Keratinocyte (primary cell): ENCODE results near the gene CAMSAP1. TPM values are rescaled to one million over a fixed set of nuclear protein-coding genes. Genes with fewer than 3 reads are reported as not detected.

ENCODE experiments used
- DNase-seq: peaks from one replicate; pipeline ENCODE4 v3.0.0-alpha.2; 2011; ENCODE audit warnings: low read depth, missing footprints, low spot score
- FAIRE-seq: peaks from 2 replicates; lab custom pipeline; 2011; peaks lifted over from hg19 to GRCh38; lab: Jason Lieb, UNC
- H2AFZ ChIP-seq: 2 replicates; pipeline ENCODE4 v1.6.0; 2012; ENCODE audit warnings: low read length, control low read depth, inconsistent platforms; ENCODE audit not compliant: control insufficient read depth
- H3K27ac ChIP-seq: 2 replicates; pipeline ENCODE4 v1.5.1; 2011; ENCODE audit warnings: low read length; ENCODE audit not compliant: control insufficient read depth, insufficient read depth
- H3K27me3 ChIP-seq: 3 replicates; pipeline ENCODE4 v1.6.0; 2011; ENCODE audit warnings: low read length; ENCODE audit not compliant: control insufficient read depth, insufficient read depth; ENCODE audit errors: extremely low read depth
- H3K36me3 ChIP-seq, 2 experiments: 2 replicates in 1 of 2; 3 replicates in 1 of 2; pipeline ENCODE4 v1.5.1; 2011; ENCODE audit warnings: low read length in 2 of 2, mild to moderate bottlenecking in 1 of 2; ENCODE audit not compliant: control insufficient read depth in 2 of 2, insufficient read depth in 2 of 2; ENCODE audit errors: extremely low read depth in 1 of 2
- H3K4me1 ChIP-seq: 3 replicates; pipeline ENCODE4 v1.5.1; 2011; ENCODE audit warnings: low read length; ENCODE audit not compliant: control insufficient read depth, insufficient read depth; ENCODE audit errors: extremely low read depth
- H3K4me2 ChIP-seq: 3 replicates; pipeline ENCODE4 v1.6.0; 2011; ENCODE audit warnings: low read depth, low read length; ENCODE audit not compliant: control insufficient read depth, insufficient read depth; ENCODE audit errors: extremely low read depth
- H3K4me3 ChIP-seq, 3 experiments: fragments of 200-600 bp in 1 of 3; sonication (generic) in 1 of 3; 2 replicates in 2 of 3; 3 replicates in 1 of 3; pipeline ENCODE4 v1.5.1; 2011 to 2016; ENCODE audit warnings: low read length in 3 of 3, mild to moderate bottlenecking in 3 of 3, control low read depth in 2 of 3, inconsistent platforms in 1 of 3, low read depth in 1 of 3, mixed read lengths in 1 of 3, mixed run types in 1 of 3, moderate library complexity in 1 of 3; ENCODE audit not compliant: control insufficient read depth in 2 of 3, insufficient read depth in 2 of 3; ENCODE audit errors: extremely low read depth in 1 of 3
- H3K79me2 ChIP-seq: 2 replicates; pipeline ENCODE4 v1.6.0; 2012; ENCODE audit warnings: low read length; ENCODE audit not compliant: control insufficient read depth, insufficient read depth
- H3K9ac ChIP-seq: 3 replicates; pipeline ENCODE4 v1.6.0; 2011; ENCODE audit warnings: low read length; ENCODE audit not compliant: control insufficient read depth, insufficient read depth; ENCODE audit errors: extremely low read depth
- H3K9me1 ChIP-seq: 3 replicates; pipeline ENCODE4 v1.6.0; 2011; ENCODE audit warnings: low read length; ENCODE audit not compliant: control insufficient read depth, insufficient read depth; ENCODE audit errors: extremely low read depth
- H3K9me3 ChIP-seq: 2 replicates; pipeline ENCODE4 v1.5.1; 2012; ENCODE audit warnings: low read depth, low read length; ENCODE audit not compliant: control insufficient read depth
- H4K20me1 ChIP-seq: 3 replicates; pipeline ENCODE4 v1.6.0; 2011; ENCODE audit warnings: low read length; ENCODE audit not compliant: control insufficient read depth, insufficient read depth; ENCODE audit errors: extremely low read depth
- EZH2 ChIP-seq: IDR thresholded peaks from one replicate; pipeline ENCODE4 v1.6.1; 2012; ENCODE audit warnings: inconsistent platforms, mild to moderate bottlenecking, low read length, moderate library complexity
- dilution Hi-C: fragments of 300-500 bp; cut with MboI; formaldehyde crosslinking; loops from one replicate; pipeline ENCODE4 v1.7.0; 2020; ENCODE audit warnings: low sequenced_read_pairs; ENCODE audit not compliant: extremely low pct_ligation_motif_present
- polyA plus RNA-seq, 5 experiments: library from polyadenylated mRNA; depleted of rRNA in 3 of 5; stranded (reverse) in 3 of 5; stranded (forward) in 1 of 5; unstranded in 1 of 5; fragments of >200 nt; gene quantifications; 1 replicate in 1 of 5; 2 replicates in 3 of 5; 3 replicates in 1 of 5; pipeline versions ENCODE4 v1.2.1 to v1.2.3, GENCODE V29; 2011 to 2012; ENCODE audit warnings: missing spikeins in 2 of 5, low read depth in 1 of 5, low replicate concordance in 1 of 5
- TF ChIP-seq, protein P1 (sequence below), 3 experiments: IDR thresholded peaks in 1 of 3; conservative IDR thresholded peaks in 1 of 3; optimal IDR thresholded peaks in 1 of 3; 2 replicates in 2 of 3; 3 replicates in 1 of 3; pipeline versions ENCODE3 to v1.5.1; 2011; ENCODE audit warnings: low read length in 3 of 3, mild to moderate bottlenecking in 3 of 3, moderate library complexity in 2 of 3, control low read depth in 1 of 3, inconsistent platforms in 1 of 3; ENCODE audit not compliant: insufficient read depth in 2 of 3; ENCODE audit errors: extremely low read depth in 1 of 3

The CAMSAP1 gene
- polyA plus RNA-seq, 1 donor (not counting 4 experiments of a cell fraction or from before 2014, with no cell fraction given), result 8.3 TPM

DNA sequence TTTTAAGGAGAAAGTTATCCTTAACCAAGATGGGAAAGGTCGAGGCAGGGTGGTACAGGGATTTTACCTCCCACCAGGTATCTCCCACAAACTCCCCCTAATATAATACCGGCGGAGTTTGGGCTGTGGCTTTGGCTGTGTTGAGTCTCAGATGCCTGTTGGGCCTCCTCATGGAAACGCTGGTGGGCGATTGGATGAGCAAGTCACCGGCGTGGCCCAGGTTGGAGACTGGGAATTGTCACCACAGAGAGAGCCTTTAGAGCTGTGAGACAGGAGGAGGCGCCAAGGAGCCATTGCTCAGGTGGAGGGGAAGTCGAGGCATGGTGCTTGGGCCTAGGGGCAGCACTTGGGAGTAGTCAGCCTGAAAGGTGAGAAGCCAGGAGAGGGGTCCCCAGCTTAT lies 3.4 kb upstream of the CAMSAP1 start:
- FAIRE-seq, result no peak
- dilution Hi-C loops, result no loop called here

DNA sequence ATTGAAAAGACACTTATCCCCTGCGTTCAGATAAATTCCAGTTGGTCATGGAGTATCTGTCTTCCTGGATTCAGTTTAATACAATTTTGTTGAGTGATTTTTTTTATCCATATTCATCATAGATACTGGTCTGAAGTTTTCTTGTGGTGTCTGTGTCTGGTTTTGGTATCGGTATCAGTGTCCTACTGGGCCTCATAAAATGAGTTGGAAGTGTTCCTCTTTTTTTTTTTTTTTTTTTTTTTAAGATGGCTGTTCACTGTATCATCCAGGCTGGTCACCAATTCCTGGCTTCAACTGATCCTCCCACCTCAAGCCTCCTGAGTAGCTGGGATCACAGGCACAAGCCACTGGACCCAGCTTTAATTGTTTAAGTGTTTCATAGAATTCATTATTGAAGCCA lies 2.9 kb upstream of the CAMSAP1 start:
- dilution Hi-C loops, result no loop called here
- no peak overlapping the region for H3K4me3 ChIP-seq
- H3K79me2 ChIP-seq, result peaks cover 14% of the 10 kb centered on the region
- H3K36me3 ChIP-seq, result peaks cover 31 to 33% of the 10 kb centered on the region in 2 experiments
- TF ChIP-seq, protein P1, sequence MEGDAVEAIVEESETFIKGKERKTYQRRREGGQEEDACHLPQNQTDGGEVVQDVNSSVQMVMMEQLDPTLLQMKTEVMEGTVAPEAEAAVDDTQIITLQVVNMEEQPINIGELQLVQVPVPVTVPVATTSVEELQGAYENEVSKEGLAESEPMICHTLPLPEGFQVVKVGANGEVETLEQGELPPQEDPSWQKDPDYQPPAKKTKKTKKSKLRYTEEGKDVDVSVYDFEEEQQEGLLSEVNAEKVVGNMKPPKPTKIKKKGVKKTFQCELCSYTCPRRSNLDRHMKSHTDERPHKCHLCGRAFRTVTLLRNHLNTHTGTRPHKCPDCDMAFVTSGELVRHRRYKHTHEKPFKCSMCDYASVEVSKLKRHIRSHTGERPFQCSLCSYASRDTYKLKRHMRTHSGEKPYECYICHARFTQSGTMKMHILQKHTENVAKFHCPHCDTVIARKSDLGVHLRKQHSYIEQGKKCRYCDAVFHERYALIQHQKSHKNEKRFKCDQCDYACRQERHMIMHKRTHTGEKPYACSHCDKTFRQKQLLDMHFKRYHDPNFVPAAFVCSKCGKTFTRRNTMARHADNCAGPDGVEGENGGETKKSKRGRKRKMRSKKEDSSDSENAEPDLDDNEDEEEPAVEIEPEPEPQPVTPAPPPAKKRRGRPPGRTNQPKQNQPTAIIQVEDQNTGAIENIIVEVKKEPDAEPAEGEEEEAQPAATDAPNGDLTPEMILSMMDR (optimal IDR thresholded peaks at IDR 0.05 in 1 of 3, IDR thresholded peaks at IDR 0.05 in 1 of 3, conservative IDR thresholded peaks at IDR 0.05 in 1 of 3; ENCODE audit: extremely low read depth in 1 of 3, insufficient read depth in 2 of 3, low read length in 3 of 3), result no peak
- TF ChIP-seq EZH2, result no peak
- no peak overlapping the region for H3K27ac ChIP-seq
- no peak overlapping the region for H2AFZ ChIP-seq
- H3K9me1 ChIP-seq, result peaks cover 2% of the 10 kb centered on the region
- DNase-seq, result no peak
- H4K20me1 ChIP-seq, result no peaks in the 10 kb centered on the region
- peaks cover 13% of the 10 kb centered on the region for H3K9me3 ChIP-seq
- FAIRE-seq, result no peak
- no peak overlapping the region for H3K9ac ChIP-seq
- H3K4me2 ChIP-seq, result no peak overlapping the region
- H3K27me3 ChIP-seq, result no peaks in the 10 kb centered on the region
- peaks cover 22% of the 10 kb centered on the region for H3K4me1 ChIP-seq

More for the DNA sequence above, 3.4 kb upstream of the CAMSAP1 start:
- Histone ChIP-seq H3K4me2 (no peak overlapping the region), H2AFZ (no peak overlapping the region), H3K79me2 (peaks cover 12% of the 10 kb centered on the region), H3K9ac (no peak overlapping the region), H4K20me1 (no peaks in the 10 kb centered on the region), H3K27me3 (no peaks in the 10 kb centered on the region), H3K4me1 (peaks cover 17% of the 10 kb centered on the region), H3K9me1 (no peaks in the 10 kb centered on the region), H3K27ac (no peak overlapping the region), H3K4me3 (no peak overlapping the region), H3K9me3 (peaks cover 18% of the 10 kb centered on the region), H3K36me3 (peaks cover 34 to 38% of the 10 kb centered on the region in 2 experiments)
- DNase-seq, result no peak
- no peak for TF ChIP-seq EZH2
- TF ChIP-seq, protein P1 (optimal IDR thresholded peaks at IDR 0.05 in 1 of 3, IDR thresholded peaks at IDR 0.05 in 1 of 3, conservative IDR thresholded peaks at IDR 0.05 in 1 of 3; ENCODE audit: extremely low read depth in 1 of 3, insufficient read depth in 2 of 3, low read length in 3 of 3), result no peak
